GM12865 (cell line): ENCODE data around the gene IL1R1.

ENCODE experiments used
- DNase-seq: peaks from one replicate; pipeline ENCODE4 v3.0.0; 2010; ENCODE audit warnings: low read depth
- H3K4me3 ChIP-seq: 2 replicates; pipeline ENCODE4 v1.5.1; 2011; ENCODE audit warnings: mild to moderate bottlenecking, low read depth, low read length, control low read depth
- CTCF ChIP-seq: IDR thresholded peaks from 2 replicates; pipeline ENCODE4 v1.5.1; 2011; ENCODE audit warnings: low read length, control low read depth, low read depth, inconsistent platforms; ENCODE audit not compliant: insufficient read depth; ENCODE audit errors: missing control alignments

The IL1R1 gene

GRCh38 chr2:102154946-102155702, 12.6 kb downstream of the IL1R1 start:
- no peak for TF ChIP-seq CTCF

GRCh38 chr2:102155703-102156515, 13.4 kb downstream of the IL1R1 start:
- TF ChIP-seq CTCF: no peak
- DNase-seq: no peak
- no peak overlapping the region for H3K4me3 ChIP-seq

More at GRCh38 chr2:102154946-102155702, 12.6 kb downstream of the IL1R1 start:
- no peak overlapping the region for H3K4me3 ChIP-seq
- DNase-seq: no peak

- DNase-seq: no peak
- TF ChIP-seq CTCF: no peak
- H3K4me3 ChIP-seq: no peak overlapping the region
These were observed 15.6 kb downstream of the IL1R1 start for GRCh38 chr2:102158011-102158755.

GRCh38 chr2:102159295-102159694, 16.7 kb downstream of the IL1R1 start:
- H3K4me3 ChIP-seq: no peak overlapping the region
- no peak for DNase-seq
- no peak for TF ChIP-seq CTCF

GRCh38 chr2:102166189-102166845, 23.8 kb downstream of the IL1R1 start:
- DNase-seq: no peak
- H3K4me3 ChIP-seq: no peak overlapping the region
- no peak for TF ChIP-seq CTCF

- no peak overlapping the region for H3K4me3 ChIP-seq
- DNase-seq: no peak
- TF ChIP-seq CTCF: no peak
These were observed 25.7 kb downstream of the IL1R1 start for GRCh38 chr2:102168026-102168771.
